K562 (cell line): Measurements from ENCODE around the gene NUB1. TPM values are rescaled to one million over a fixed set of nuclear protein-coding genes. Genes with fewer than 3 reads are reported as not detected.
A peak's percentile ranks its signal among the peaks of the same experiment; 100 is the strongest.

Source experiments
- ATAC-seq: fragments of 200-7000 bp; cut with Tn5 transposase; 3 replicates; pipeline ENCODE4 v1.9.1; 2020; ENCODE audit warnings: moderate library complexity
- BruUV-seq: library from RNA; stranded (reverse); fragments of 400-500 nt; replicated peaks from 2 replicates; lab custom pipeline; 2021; lab: Mats Ljungman, UMichigan
- CTCF ChIA-PET: fragments of 300-600 bp; formaldehyde crosslinking; extraction: SDS; loops from one replicate; lab custom pipeline; 2021; ENCODE audit warnings: low intra/inter-chr PET ratio; lab: Yijun Ruan, JAX
- POLR2A ChIA-PET: fragments of 300-600, 350-650 bp; sonication (Branson Sonifier 250); formaldehyde crosslinking; extraction: SDS; loops from one replicate; lab custom pipeline; 2021; ENCODE audit warnings: antibody characterized with exemption, inconsistent platforms; lab: Yijun Ruan, JAX
- DNase-seq, 4 experiments: peaks; one replicate each; pipeline versions ENCODE4 v3.0.0 to v3.0.0-alpha.2; 2011 to 2018; ENCODE audit warnings: low spot score in 3 of 4, mixed read lengths in 3 of 4; ENCODE audit errors: extremely low read depth in 1 of 4
- FAIRE-seq: peaks from 2 replicates; lab custom pipeline; 2011; peaks lifted over from hg19 to GRCh38; lab: Jason Lieb, UNC
- H2AFZ ChIP-seq: 2 replicates; pipeline ENCODE4 v1.6.0; 2011; ENCODE audit warnings: low read depth, low read length, control low read depth, inconsistent platforms
- H3K27ac ChIP-seq: fragments of 200-600 bp; 3 replicates; pipeline ENCODE4 v1.8.0; 2011; ENCODE audit warnings: low read depth, mild to moderate bottlenecking, control low read depth, inconsistent platforms, low read length, moderate library complexity, mixed read lengths; ENCODE audit errors: extremely low read depth
- H3K27me3 ChIP-seq, 2 experiments: fragments of 300-600 bp in 1 of 2; 2 replicates in 1 of 2; 3 replicates in 1 of 2; pipeline versions ENCODE4 v1.6.0 to v1.8.0; 2011; ENCODE audit warnings: inconsistent platforms in 2 of 2, low read length in 2 of 2, mild to moderate bottlenecking in 1 of 2, mixed read lengths in 1 of 2, moderate library complexity in 1 of 2; ENCODE audit not compliant: control insufficient read depth in 2 of 2, insufficient read depth in 2 of 2
- H3K36me3 ChIP-seq: fragments of 300-600 bp; 3 replicates; pipeline ENCODE4 v1.8.0; 2011; ENCODE audit warnings: mild to moderate bottlenecking, low read length, inconsistent platforms; ENCODE audit not compliant: control insufficient read depth, insufficient read depth
- H3K4me1 ChIP-seq, 2 experiments: fragments of 200-600 bp in 1 of 2; replicated peaks in 1 of 2; 2 replicates in 1 of 2; 3 replicates in 1 of 2; pipeline versions ENCODE4 v1.5.1 to v1.8.0; 2011; ENCODE audit warnings: inconsistent platforms in 2 of 2, low read length in 2 of 2, mild to moderate bottlenecking in 1 of 2, mixed read lengths in 1 of 2, moderate library complexity in 1 of 2; ENCODE audit not compliant: control insufficient read depth in 2 of 2, insufficient read depth in 2 of 2
- H3K4me2 ChIP-seq: 2 replicates; pipeline ENCODE4 v1.6.1; 2011; ENCODE audit warnings: low read length, control low read depth, inconsistent platforms, mixed read lengths; ENCODE audit not compliant: insufficient read depth
- H3K4me3 ChIP-seq: fragments of 200-600 bp; sonication (generic), shearing (Covaris generic); 2 replicates; pipeline ENCODE4 v1.5.1; 2016; ENCODE audit warnings: control low read depth, inconsistent platforms
- H3K79me2 ChIP-seq: fragments of 200-600 bp; 3 replicates; pipeline ENCODE4 v1.8.0; 2011; ENCODE audit warnings: low read length, inconsistent platforms; ENCODE audit not compliant: control insufficient read depth, insufficient read depth
- H3K9ac ChIP-seq, 2 experiments: 2 replicates each; pipeline versions ENCODE4 v1.6.0 to v1.6.1; 2011; ENCODE audit warnings: low read depth in 2 of 2, low read length in 2 of 2, control low read depth in 1 of 2, inconsistent platforms in 1 of 2, mild to moderate bottlenecking in 1 of 2, mixed read lengths in 1 of 2; ENCODE audit not compliant: insufficient read depth in 1 of 2
- H3K9me1 ChIP-seq: one replicate; pipeline ENCODE4 v1.6.0; 2011; ENCODE audit warnings: inconsistent platforms, mild to moderate bottlenecking, low read length, moderate library complexity; ENCODE audit not compliant: control insufficient read depth, insufficient read depth
- H3K9me3 ChIP-seq: replicated peaks from 2 replicates; pipeline ENCODE4 v1.5.1; 2011; ENCODE audit warnings: low read depth, low read length, inconsistent platforms; ENCODE audit not compliant: control insufficient read depth, insufficient read depth
- H4K20me1 ChIP-seq: replicated peaks from 2 replicates; pipeline ENCODE4 v1.6.1; 2011; ENCODE audit warnings: low read length, inconsistent platforms, mixed read lengths; ENCODE audit not compliant: control insufficient read depth, insufficient read depth
- CREM ChIP-seq: IDR thresholded peaks from 2 replicates; pipeline ENCODE4 v1.6.1; 2014; ENCODE audit warnings: antibody characterized with exemption, low read depth
- HMGN3 ChIP-seq: IDR thresholded peaks from 2 replicates; pipeline ENCODE4 v1.6.1; 2011; ENCODE audit warnings: borderline replicate concordance, low read depth, mild to moderate bottlenecking, mixed read lengths, low read length; ENCODE audit not compliant: insufficient read length; ENCODE audit errors: extremely low read depth
- KDM4B ChIP-seq, 2 experiments: fragments of 450-650 bp in 1 of 2; sonication (generic) in 1 of 2; IDR thresholded peaks; 2 replicates each; pipeline ENCODE4 v1.6.1; 2016 to 2017; ENCODE audit warnings: borderline replicate concordance in 2 of 2, antibody characterized with exemption in 1 of 2, low read depth in 1 of 2, mild to moderate bottlenecking in 1 of 2
- L3MBTL2 ChIP-seq: fragments of 450-650 bp; IDR thresholded peaks from 2 replicates; pipeline ENCODE4 v1.6.1; 2016; ENCODE audit warnings: mild to moderate bottlenecking, moderate library complexity
- ZBTB33 ChIP-seq: sonication (generic); formaldehyde crosslinking; IDR thresholded peaks from 2 replicates; pipeline ENCODE4 v1.8.1; 2023; ENCODE audit warnings: mild to moderate bottlenecking, missing genetic modification reagents
- ZNF584 ChIP-seq: fragments of 200-800 bp; sonication (Bioruptor generic); IDR thresholded peaks from 2 replicates; pipeline ENCODE4 v1.6.1; 2016; ENCODE audit warnings: low read depth, mild to moderate bottlenecking, missing genetic modification characterization, missing compliant biosample characterization
- ZNF785 ChIP-seq: fragments of 250-450 bp; sonication (Bioruptor Pico); IDR thresholded peaks from 2 replicates; pipeline ENCODE4 v1.4.0; 2020; ENCODE audit warnings: mild to moderate bottlenecking
- WGBS: fragments of 100-300 bp; shearing (Covaris generic); methylation state at CpG from one replicate; pipeline ENCODE4 v1.1.6; 2016; ENCODE audit warnings: low coverage, mixed read lengths; ENCODE audit not compliant: insufficient coverage; ENCODE audit errors: missing lambda C conversion rate; 5-methylcytosine and 5-hydroxymethylcytosine counted together
- in situ Hi-C: fragments of 300-500 bp; cut with MboI; formaldehyde crosslinking; loops from 4 replicates; pipeline ENCODE4 v1.15.0; 2018; ENCODE audit warnings: inconsistent platforms, mixed read lengths
- intact Hi-C: fragments of 100-400 bp; cut with micrococcal nuclease; formaldehyde crosslinking; loops from 2 replicates; pipeline ENCODE4 v1.14.2; 2022
- polyA plus RNA-seq, 8 experiments: library from polyadenylated mRNA; depleted of rRNA in 4 of 8; stranded (reverse) in 5 of 8; unstranded in 3 of 8; fragments of >200 nt; fragmentation: Nextera tagmentation in 2 of 8; fragmentation: Illumina TruSeq in 1 of 8; extraction: Ambion mirVana in 2 of 8; extraction: Trizol in 1 of 8; gene quantifications; 2 replicates each; pipeline versions ENCODE4 v1.2.1 to v1.2.3, GENCODE V29; 2011 to 2014; ENCODE audit warnings: inconsistent platforms in 1 of 8, missing spikeins in 1 of 8
- total RNA-seq, 7 experiments: library from RNA; depleted of rRNA in 6 of 7; stranded (reverse); fragments of >200 nt in 6 of 7; fragmentation: Illumina TruSeq in 2 of 7; extraction: Trizol in 2 of 7; gene quantifications; 2 replicates each; pipeline versions ENCODE4 v1.2.1 to v1.2.3, GENCODE V29; 2011 to 2021; ENCODE audit warnings: low replicate concordance in 1 of 7

NUB1 gene
- total and polyA plus RNA-seq, 9 of the 15 experiments (the other 6 are each of a cell fraction or from before 2014, with no cell fraction given): 43.2 to 159 (median 85.2) TPM

GRCh38 chr7:151381348-151382078, 39.9 kb downstream of the NUB1 start (continued):
- TF ChIP-seq KDM4B (IDR thresholded peaks at IDR 0.05; ENCODE audit: borderline replicate concordance in 2 of 2, low read depth in 1 of 2) (no peak), CREM (no peak), ZBTB33 (CRISPR knock-in tag) (peak; percentile 84), L3MBTL2 (no peak), ZNF785 (CRISPR knock-in tag) (no peak)

- TF ChIP-seq ZNF584 (CRISPR knock-in tag) (no peak), HMGN3 (peak; percentile 10)
- intact Hi-C loops: no loop called here
- CTCF ChIA-PET: no interaction called here
Observed at GRCh38 chr7:151382079-151382885, 40.7 kb downstream of the NUB1 start.

More at GRCh38 chr7:151382079-151382885, 40.7 kb downstream of the NUB1 start:
- DNase-seq (no peak), FAIRE-seq (no peak), ATAC-seq (no peak)
- peaks cover 0 to 61% of the 10 kb centered on the region in 2 experiments; a peak in 3 of 5 replicates for H3K4me1 ChIP-seq
- POLR2A ChIA-PET: interaction anchor here (0.6 kb wide), 1 partner anchor 416 kb away, joined by 3 read pairs; no protein-coding TSS in a partner anchor
- 0 out of 2 replicates have a peak, but pooled peaks cover 5% of the 10 kb centered on the region for H4K20me1 ChIP-seq
- H3K4me2 ChIP-seq: no peak overlapping the region
- 50% methylated on average over 37 of the region's 37 CpGs for WGBS
- in situ Hi-C loops: no loop called here
- H3K9me1 ChIP-seq: no peaks in the 10 kb centered on the region
- no peaks in the 10 kb centered on the region for H3K9me3 ChIP-seq
- H2AFZ ChIP-seq: no peak overlapping the region
- peaks cover 5% of the 10 kb centered on the region; the same call in 1 of the 3 replicates for H3K36me3 ChIP-seq
- BruUV-seq: no TSS peak
- peaks cover 12 to 53% of the 10 kb centered on the region in 2 experiments; a peak in 3 of 5 replicates for H3K27me3 ChIP-seq
- no peaks in the 10 kb centered on the region for H3K79me2 ChIP-seq
- H3K9ac ChIP-seq: no peak overlapping the region
- no peak overlapping the region for H3K27ac ChIP-seq
- H3K4me3 ChIP-seq: no peak overlapping the region
